Activated gamma-delta T cell treated with anti-CD3 and anti-CD28 coated beads, Interleukin-2, amount 50 U/mL, for 16 hours (primary cell): ENCODE results near the gene LSR.
A peak's percentile ranks its signal among the peaks of the same experiment; 100 is the strongest.
"Not testable (repeated sequence)": the region's sequence is repeated elsewhere in the genome, so short reads cannot be mapped to it uniquely, and the experiment has no call there.

Source experiments
- DNase-seq: peaks from one replicate; pipeline ENCODE4 v3.0.0-alpha.2; 2020; ENCODE audit warnings: low read depth

LSR gene

GRCh38 chr19:35267353-35267817, 18.6 kb downstream of the LSR start:
- no peak for DNase-seq

GRCh38 chr19:35267818-35268535, 19.2 kb downstream of the LSR start:
- peak; percentile 60 for DNase-seq

- no peak for DNase-seq
These were observed 20.0 kb downstream of the LSR start, which contains the start of gene USF2 for GRCh38 chr19:35268536-35269437. Gene USF2, plus strand, starts transcription at chr19:35268962. Its CDS starts 140 bp downstream, at chr19:35269102.

- peak; percentile 66 for DNase-seq
These were observed 20.8 kb downstream of the LSR start for GRCh38 chr19:35269438-35270117.

GRCh38 chr19:35270381-35270811, 21.6 kb downstream of the LSR start:
- no peak for DNase-seq

- no peak for DNase-seq
These were observed 22.7 kb downstream of the LSR start for GRCh38 chr19:35271546-35271945.

- DNase-seq = no peak
These were observed 23.4 kb downstream of the LSR start for GRCh38 chr19:35272122-35272719.

- DNase-seq = no peak
These were observed 24.3 kb downstream of the LSR start for GRCh38 chr19:35272954-35273649.

GRCh38 chr19:35273686-35274259, 25.0 kb downstream of the LSR start:
- DNase-seq = no peak

- no peak for DNase-seq
These were observed 25.5 kb downstream of the LSR start for GRCh38 chr19:35274323-35274722.

- DNase-seq = no peak
These were observed 28.0 kb downstream of the LSR start for GRCh38 chr19:35276706-35277281.

- no peak for DNase-seq
These were observed 29.9 kb downstream of the LSR start for GRCh38 chr19:35278578-35279284.

GRCh38 chr19:35279374-35279773, 30.6 kb downstream of the LSR start:
- DNase-seq = no peak

- no peak for DNase-seq
These were observed 31.4 kb downstream of the LSR start for GRCh38 chr19:35279985-35280821.

- DNase-seq = no peak
These were observed 32.5 kb downstream of the LSR start for GRCh38 chr19:35281303-35281702.

GRCh38 chr19:35284153-35285094, 35.6 kb downstream of the LSR start:
- DNase-seq = no peak

- no peak for DNase-seq
These were observed 36.3 kb downstream of the LSR start for GRCh38 chr19:35285095-35285449.

- not testable (repeated sequence) for DNase-seq
These were observed 36.7 kb downstream of the LSR start for GRCh38 chr19:35285465-35285864.
